Measurements from ENCODE around the gene CHADL. TPM values are rescaled to one million over a fixed set of nuclear protein-coding genes. Genes with fewer than 3 reads are reported as not detected.
"Not testable (repeated sequence)": the region's sequence is repeated elsewhere in the genome, so short reads cannot be mapped to it uniquely, and the experiment has no call there.

The CHADL gene
- total and polyA plus RNA-seq, 2 experiments from 2014 or later, result 1.6 TPM; not detected in 1

DNA sequence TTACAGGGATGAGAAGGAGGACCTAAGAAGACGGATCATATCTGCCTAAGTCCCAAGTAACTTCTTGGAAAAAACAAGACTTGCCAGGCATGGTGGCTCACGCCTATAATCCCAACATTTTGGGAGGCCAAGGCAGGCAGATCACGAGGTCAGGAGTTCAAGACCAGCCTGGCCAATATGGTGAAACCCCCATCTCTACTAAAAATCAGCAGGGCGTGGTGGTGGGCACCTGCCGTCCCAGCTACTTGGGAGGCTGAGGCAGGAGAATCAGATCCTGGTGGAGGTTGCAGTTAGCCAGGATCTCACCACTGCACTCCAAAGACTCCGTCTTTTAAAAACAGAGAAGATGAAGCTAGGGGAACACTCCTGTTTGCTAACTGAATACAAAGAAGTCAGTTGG is 60.4 kb downstream of the CHADL start:
- H3K4me3 ChIP-seq; H3K27ac Mint-ChIP-seq; H3K27me3 ChIP-seq (ENCODE audit: insufficient read depth); DNase-seq (ENCODE audit: low spot score); H3K4me2 ChIP-seq; H3K4me3 Mint-ChIP-seq; H3K9me2 ChIP-seq (ENCODE audit: insufficient read depth); H2AFZ ChIP-seq; H3K79me2 ChIP-seq (replicated peaks; ENCODE audit: insufficient read depth); ATAC-seq: not testable (repeated sequence)
- peaks cover 10% of the 10 kb centered on the region for H3K4me1 ChIP-seq (ENCODE audit: insufficient read depth)
- H3K36me3 ChIP-seq (ENCODE audit: insufficient read depth), result peaks cover 21% of the 10 kb centered on the region
- H4K20me1 ChIP-seq (replicated peaks; ENCODE audit: insufficient read depth), result peaks cover 13% of the 10 kb centered on the region; the same call in 1 of the 2 replicates
- TF ChIP-seq POLR2AphosphoS5 (IDR thresholded peaks at IDR 0.05; ENCODE audit: low read depth), result 0 out of 2 replicates have a peak, but pooled peaks have one; percentile 32
- peaks cover 41% of the 10 kb centered on the region for H3F3A ChIP-seq (replicated peaks; ENCODE audit: low read depth)
- Mint-ChIP-seq H3K9me3 (peaks cover 23% of the 10 kb centered on the region; the same call in 2 of the 3 replicates), H3K27me3 (ENCODE audit: insufficient read depth, low read depth, poor library complexity) (peaks cover 23% of the 10 kb centered on the region), H3K4me1 (peaks cover 12% of the 10 kb centered on the region), H3K36me3 (ENCODE audit: low read depth) (peaks cover 67% of the 10 kb centered on the region)
- H3K27ac ChIP-seq (ENCODE audit: low read depth), result peak overlapping the region; percentile 86; the same call in 1 of the 2 replicates

Small RNAs within 50 kb of the gene (microRNA-seq; reads per million reads assigned to microRNA genes)
- not detected for gene MIR6889

Small RNAs within 50 kb of the gene (small RNA-seq; reads per million reads assigned to genes)
- gene MIR6889 (ENCODE audit: low replicate concordance), result not detected

Other genes with a start within 250 kb of the CHADL start
- gene EP300, start 148.3 kb downstream of the CHADL start, total RNA-seq (2014; rRNA removed; shearing (Covaris generic)), result 129 and 130 TPM in 2 replicates
- 39.4 and 40.7 TPM in 2 replicates for gene EP300, start 148.3 kb downstream of the CHADL start, polyA plus RNA-seq (2016; fragmentation: Nextera tagmentation; extraction: Ambion mirVana)
- gene L3MBTL2, start 35.6 kb downstream of the CHADL start, total RNA-seq (2014; rRNA removed; shearing (Covaris generic)), result 23.4 and 27.1 TPM in 2 replicates
- 12.7 and 13.9 TPM in 2 replicates for gene L3MBTL2, start 35.6 kb downstream of the CHADL start, polyA plus RNA-seq (2016; fragmentation: Nextera tagmentation; extraction: Ambion mirVana)
- gene RANGAP1, start 45.3 kb upstream of the CHADL start, total RNA-seq (2014; rRNA removed; shearing (Covaris generic)), result 133 and 141 TPM in 2 replicates
- 54.2 and 54.7 TPM in 2 replicates for gene RANGAP1, start 45.3 kb upstream of the CHADL start, polyA plus RNA-seq (2016; fragmentation: Nextera tagmentation; extraction: Ambion mirVana)
- 51.3 and 61.5 TPM in 2 replicates for gene ZC3H7B, start 60.6 kb upstream of the CHADL start, total RNA-seq (2014; rRNA removed; shearing (Covaris generic))
- gene ZC3H7B, start 60.6 kb upstream of the CHADL start, polyA plus RNA-seq (2016; fragmentation: Nextera tagmentation; extraction: Ambion mirVana), result 5.7 and 7.0 TPM in 2 replicates
- gene TEF, start 141.0 kb upstream of the CHADL start, total RNA-seq (2014; rRNA removed; shearing (Covaris generic)), result 7.0 and 7.2 TPM in 2 replicates
- 2.3 and 2.4 TPM in 2 replicates for gene TEF, start 141.0 kb upstream of the CHADL start, polyA plus RNA-seq (2016; fragmentation: Nextera tagmentation; extraction: Ambion mirVana)
- gene TOB2, start 205.9 kb upstream of the CHADL start, total RNA-seq (2014; rRNA removed; shearing (Covaris generic)), result 43.0 and 47.2 TPM in 2 replicates
- gene TOB2, start 205.9 kb upstream of the CHADL start, polyA plus RNA-seq (2016; fragmentation: Nextera tagmentation; extraction: Ambion mirVana), result 26.7 and 27.3 TPM in 2 replicates
- 108 and 115 TPM in 2 replicates for gene PHF5A, start 227.8 kb upstream of the CHADL start, total RNA-seq (2014; rRNA removed; shearing (Covaris generic))
- gene PHF5A, start 227.8 kb upstream of the CHADL start, polyA plus RNA-seq (2016; fragmentation: Nextera tagmentation; extraction: Ambion mirVana), result 49.4 and 52.4 TPM in 2 replicates
- 77.8 and 79.7 TPM in 2 replicates for gene ACO2, start 228.2 kb upstream of the CHADL start, total RNA-seq (2014; rRNA removed; shearing (Covaris generic))
- 33.4 and 36.2 TPM in 2 replicates for gene ACO2, start 228.2 kb upstream of the CHADL start, polyA plus RNA-seq (2016; fragmentation: Nextera tagmentation; extraction: Ambion mirVana)